IPS-18a (cell line): ENCODE results near the gene CASD1.

Source experiments
- H3K27ac ChIP-seq: one replicate; pipeline ENCODE4 v1.5.1; 2013; ENCODE audit warnings: low read length
- H3K27me3 ChIP-seq: one replicate; pipeline ENCODE4 v1.6.1; 2013; ENCODE audit warnings: mild to moderate bottlenecking, low read length; ENCODE audit not compliant: control insufficient read depth, insufficient read depth
- H3K36me3 ChIP-seq: one replicate; pipeline ENCODE4 v1.6.1; 2013; ENCODE audit warnings: low read depth, low read length; ENCODE audit not compliant: control insufficient read depth
- H3K4me1 ChIP-seq: one replicate; pipeline ENCODE4 v1.6.1; 2013; ENCODE audit warnings: low read depth, low read length; ENCODE audit not compliant: control insufficient read depth
- H3K4me3 ChIP-seq: one replicate; pipeline ENCODE4 v1.5.1; 2013; ENCODE audit warnings: low read length
- H3K9ac ChIP-seq: one replicate; pipeline ENCODE4 v1.6.1; 2013; ENCODE audit warnings: mild to moderate bottlenecking, low read length, moderate library complexity
- H3K9me3 ChIP-seq: one replicate; pipeline ENCODE4 v1.6.1; 2013; ENCODE audit warnings: low read depth, low read length; ENCODE audit not compliant: control insufficient read depth

CASD1 gene

GRCh38 chr7:94492601-94493000, 17.0 kb upstream of the CASD1 start:
- Histone ChIP-seq H3K4me3 (no peak overlapping the region), H3K9me3 (no peaks in the 10 kb centered on the region), H3K27ac (no peak overlapping the region), H3K27me3 (no peaks in the 10 kb centered on the region), H3K36me3 (no peaks in the 10 kb centered on the region), H3K4me1 (no peaks in the 10 kb centered on the region), H3K9ac (no peak overlapping the region)

GRCh38 chr7:94497874-94498670, 11.5 kb upstream of the CASD1 start:
- Histone ChIP-seq H3K27ac (no peak overlapping the region), H3K36me3 (no peaks in the 10 kb centered on the region), H3K9ac (no peak overlapping the region), H3K4me3 (no peak overlapping the region), H3K4me1 (no peaks in the 10 kb centered on the region), H3K9me3 (no peaks in the 10 kb centered on the region), H3K27me3 (no peaks in the 10 kb centered on the region)

GRCh38 chr7:94498918-94499317, 10.7 kb upstream of the CASD1 start:
- Histone ChIP-seq H3K9me3 (no peaks in the 10 kb centered on the region), H3K36me3 (no peaks in the 10 kb centered on the region), H3K27ac (no peak overlapping the region), H3K4me1 (no peaks in the 10 kb centered on the region), H3K27me3 (no peaks in the 10 kb centered on the region), H3K4me3 (no peak overlapping the region), H3K9ac (no peak overlapping the region)

GRCh38 chr7:94507462-94507861, 2.1 kb upstream of the CASD1 start:
- Histone ChIP-seq H3K4me1 (peaks cover 18% of the 10 kb centered on the region), H3K27me3 (no peaks in the 10 kb centered on the region), H3K27ac (no peak overlapping the region), H3K9me3 (no peaks in the 10 kb centered on the region), H3K9ac (no peak overlapping the region), H3K4me3 (no peak overlapping the region), H3K36me3 (no peaks in the 10 kb centered on the region)

- no peaks in the 10 kb centered on the region for H3K36me3 ChIP-seq
- H3K4me3 ChIP-seq, result no peak overlapping the region
- H3K9me3 ChIP-seq, result no peaks in the 10 kb centered on the region
- H3K27me3 ChIP-seq, result no peaks in the 10 kb centered on the region
- H3K27ac ChIP-seq, result no peak overlapping the region
- no peak overlapping the region for H3K9ac ChIP-seq
- peaks cover 20% of the 10 kb centered on the region for H3K4me1 ChIP-seq
These were observed 1.6 kb upstream of the CASD1 start for GRCh38 chr7:94507962-94508361.

GRCh38 chr7:94509887-94510581, 425 bp downstream of the CASD1 start:
- H3K9me3 ChIP-seq, result no peaks in the 10 kb centered on the region
- no peaks in the 10 kb centered on the region for H3K27me3 ChIP-seq
- no peaks in the 10 kb centered on the region for H3K36me3 ChIP-seq
- H3K27ac ChIP-seq, result peak overlapping the region; percentile 92
- peaks cover 32% of the 10 kb centered on the region for H3K4me1 ChIP-seq
- peak overlapping the region; percentile 82 for H3K4me3 ChIP-seq
- H3K9ac ChIP-seq, result peak overlapping the region; percentile 93

GRCh38 chr7:94510582-94511496, 1.2 kb downstream of the CASD1 start:
- Histone ChIP-seq H3K27ac (peak overlapping the region; percentile 92), H3K4me3 (peak overlapping the region; percentile 82), H3K4me1 (peaks cover 40% of the 10 kb centered on the region), H3K9me3 (no peaks in the 10 kb centered on the region), H3K36me3 (no peaks in the 10 kb centered on the region), H3K27me3 (no peaks in the 10 kb centered on the region), H3K9ac (peak overlapping the region; percentile 93)

GRCh38 chr7:94511718-94512117, 2.1 kb downstream of the CASD1 start:
- H3K27ac ChIP-seq, result no peak overlapping the region
- no peaks in the 10 kb centered on the region for H3K36me3 ChIP-seq
- H3K9me3 ChIP-seq, result no peaks in the 10 kb centered on the region
- peak overlapping the region; percentile 82 for H3K4me3 ChIP-seq
- H3K9ac ChIP-seq, result no peak overlapping the region
- peaks cover 41% of the 10 kb centered on the region for H3K4me1 ChIP-seq
- H3K27me3 ChIP-seq, result no peaks in the 10 kb centered on the region

- Histone ChIP-seq H3K27ac (no peak overlapping the region), H3K36me3 (no peaks in the 10 kb centered on the region), H3K9ac (no peak overlapping the region), H3K4me3 (no peak overlapping the region), H3K4me1 (peaks cover 41% of the 10 kb centered on the region), H3K27me3 (no peaks in the 10 kb centered on the region), H3K9me3 (no peaks in the 10 kb centered on the region)
These were observed 3.3 kb downstream of the CASD1 start for GRCh38 chr7:94512735-94513564.

GRCh38 chr7:94513565-94513860, 3.9 kb downstream of the CASD1 start:
- H3K27me3 ChIP-seq, result no peaks in the 10 kb centered on the region
- no peak overlapping the region for H3K27ac ChIP-seq
- H3K36me3 ChIP-seq, result no peaks in the 10 kb centered on the region
- H3K4me1 ChIP-seq, result peaks cover 41% of the 10 kb centered on the region
- no peak overlapping the region for H3K4me3 ChIP-seq
- no peak overlapping the region for H3K9ac ChIP-seq
- no peaks in the 10 kb centered on the region for H3K9me3 ChIP-seq
